Ramos (cell line): ENCODE results near the gene METRN.

ENCODE experiments used
- in situ Hi-C: fragments of 300-500 bp; cut with MboI; formaldehyde crosslinking; loops from one replicate; pipeline ENCODE4 v1.14.3; 2022; ENCODE audit warnings: low sequenced_read_pairs; ENCODE audit not compliant: unreplicated experiment

The METRN gene

GRCh38 chr16:677316-678190, 37.4 kb upstream of the METRN start:
- in situ Hi-C loops, result no loop called here

GRCh38 chr16:678209-678857, 36.6 kb upstream of the METRN start:
- in situ Hi-C loops, result no loop called here

DNA sequence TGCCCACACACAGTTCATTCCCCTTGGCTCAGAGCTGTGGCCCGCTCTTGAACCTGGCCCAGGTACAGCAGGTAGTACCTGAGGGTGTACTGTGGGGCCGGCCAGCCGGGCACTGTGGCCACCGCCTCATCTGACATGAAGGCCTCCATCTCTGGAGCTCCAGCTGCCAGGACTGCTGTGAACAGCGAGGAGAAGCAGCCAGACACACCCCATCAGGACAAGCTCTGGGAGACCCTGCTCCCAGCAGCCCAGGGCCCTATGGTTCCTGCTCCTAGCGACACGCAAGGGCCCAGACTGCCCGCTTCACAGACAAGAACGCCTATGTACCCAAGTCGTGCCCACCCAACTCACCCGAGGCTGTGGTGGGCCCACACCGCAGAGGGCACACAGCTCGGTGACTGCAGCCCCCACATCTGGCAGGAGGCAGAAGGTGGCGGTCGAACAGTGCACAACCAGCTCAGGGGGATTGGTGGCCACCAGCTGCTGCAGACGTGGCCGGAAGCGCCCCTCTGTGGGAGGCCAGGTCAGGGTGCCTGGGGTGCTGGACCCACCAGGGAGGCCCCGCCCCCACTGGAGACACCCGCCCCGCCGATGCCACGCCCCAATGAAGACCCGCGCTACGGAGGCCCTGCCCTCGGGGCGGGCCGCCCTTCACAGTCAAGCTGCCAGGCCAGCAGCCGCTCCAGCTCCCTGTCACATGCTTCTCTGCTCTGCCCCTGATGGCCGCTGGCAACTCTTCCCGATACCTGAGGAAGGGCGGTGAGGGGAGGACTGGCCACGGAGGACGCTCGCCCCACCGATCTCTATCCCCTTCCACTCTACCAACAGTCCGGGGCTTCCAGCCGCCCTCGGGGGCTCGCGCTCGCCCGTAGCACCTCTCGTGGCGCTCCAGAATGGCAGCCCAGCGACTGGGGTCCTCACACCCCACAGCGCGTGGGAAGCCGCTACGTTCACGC, 35.8 kb upstream of the METRN start:
- in situ Hi-C loops, result no loop called here

- in situ Hi-C loops, result no loop called here
Observed at GRCh38 chr16:679814-680624, 34.9 kb upstream of the METRN start, which contains the start of gene STUB1. Gene STUB1, plus strand, starts transcription at chr16:680410. Its CDS starts 116 bp downstream, at chr16:680526.

DNA sequence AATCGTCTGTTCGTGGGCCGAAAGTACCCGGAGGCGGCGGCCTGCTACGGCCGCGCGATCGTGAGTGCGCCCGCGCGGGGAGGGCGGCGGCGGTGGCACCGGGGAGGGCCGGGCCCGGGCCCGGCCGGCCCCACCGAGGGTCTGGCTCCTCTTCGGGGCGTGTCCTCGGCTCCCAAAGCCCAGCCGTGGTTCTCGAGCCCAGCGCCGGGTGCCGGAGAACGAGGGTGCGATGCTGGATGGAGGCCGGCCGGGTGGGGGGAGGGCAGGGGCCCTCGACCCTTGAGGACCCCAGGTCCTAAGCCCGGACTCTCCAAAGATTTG, 34.3 kb upstream of the METRN start:
- in situ Hi-C loops, result no loop called here

DNA sequence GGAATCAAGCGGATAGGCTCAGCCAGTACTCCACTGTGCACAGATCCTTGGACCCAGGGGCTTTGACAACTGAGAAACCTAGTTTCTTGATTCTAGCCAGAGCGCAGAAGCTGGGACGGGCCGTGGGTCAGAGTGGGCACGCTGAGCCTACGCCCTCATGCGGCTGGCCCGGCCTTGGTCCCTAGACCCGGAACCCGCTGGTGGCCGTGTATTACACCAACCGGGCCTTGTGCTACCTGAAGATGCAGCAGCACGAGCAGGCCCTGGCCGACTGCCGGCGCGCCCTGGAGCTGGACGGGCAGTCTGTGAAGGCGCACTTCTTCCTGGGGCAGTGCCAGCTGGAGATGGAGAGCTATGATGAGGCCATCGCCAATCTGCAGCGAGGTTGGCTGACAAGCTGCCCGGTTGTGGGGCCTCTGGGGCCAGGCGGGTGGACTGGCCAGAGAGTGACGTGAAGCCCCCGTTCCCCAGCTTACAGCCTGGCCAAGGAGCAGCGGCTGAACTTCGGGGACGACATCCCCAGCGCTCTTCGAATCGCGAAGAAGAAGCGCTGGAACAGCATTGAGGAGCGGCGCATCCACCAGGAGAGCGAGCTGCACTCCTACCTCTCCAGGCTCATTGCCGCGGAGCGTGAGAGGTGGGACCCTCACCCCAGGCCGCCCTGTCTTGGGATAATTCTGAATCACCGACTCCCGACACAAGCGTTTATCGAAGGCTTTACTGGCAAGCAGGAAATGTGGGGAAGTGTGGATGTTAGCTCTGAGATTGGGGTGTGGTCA, 33.8 kb upstream of the METRN start:
- in situ Hi-C loops, result no loop called here

- in situ Hi-C loops, result no loop called here
Observed at GRCh38 chr16:681746-682427, 33.0 kb upstream of the METRN start.

- in situ Hi-C loops, result no loop called here
Observed at GRCh38 chr16:682493-683395, 32.2 kb upstream of the METRN start.

DNA sequence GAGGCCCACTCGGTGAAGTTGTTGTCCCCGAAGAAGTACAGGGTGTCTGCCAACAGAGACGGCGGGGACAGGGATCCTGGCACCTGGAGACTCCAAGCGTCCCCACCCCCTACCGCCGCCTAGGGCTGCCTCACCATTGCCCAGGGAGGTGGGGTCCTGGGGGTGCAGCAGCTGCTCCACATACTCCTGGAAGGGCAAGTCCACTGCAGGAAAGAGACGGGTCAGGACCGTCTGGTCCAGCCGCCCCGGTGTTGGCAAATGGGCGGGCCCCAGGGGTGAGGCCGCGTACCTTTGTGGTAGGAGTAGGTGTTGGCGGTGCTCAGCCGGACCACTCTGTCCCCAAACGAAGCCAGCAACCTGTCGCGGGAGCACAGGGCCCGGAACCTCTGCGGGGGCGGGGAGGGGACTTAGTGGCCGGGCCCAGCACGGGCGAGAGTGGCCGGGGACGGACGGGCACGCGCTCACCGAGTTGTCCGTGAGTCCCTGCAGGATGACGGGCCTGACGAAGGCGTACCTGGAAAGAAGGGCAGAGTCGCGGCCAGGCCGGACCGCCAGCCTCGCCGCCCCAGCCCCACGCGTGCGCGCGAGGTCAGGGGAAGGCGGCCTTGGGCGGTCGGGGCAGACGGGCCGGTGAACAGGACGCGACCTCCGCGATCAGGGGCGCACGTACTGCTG, 31.4 kb upstream of the METRN start:
- in situ Hi-C loops, result no loop called here

DNA sequence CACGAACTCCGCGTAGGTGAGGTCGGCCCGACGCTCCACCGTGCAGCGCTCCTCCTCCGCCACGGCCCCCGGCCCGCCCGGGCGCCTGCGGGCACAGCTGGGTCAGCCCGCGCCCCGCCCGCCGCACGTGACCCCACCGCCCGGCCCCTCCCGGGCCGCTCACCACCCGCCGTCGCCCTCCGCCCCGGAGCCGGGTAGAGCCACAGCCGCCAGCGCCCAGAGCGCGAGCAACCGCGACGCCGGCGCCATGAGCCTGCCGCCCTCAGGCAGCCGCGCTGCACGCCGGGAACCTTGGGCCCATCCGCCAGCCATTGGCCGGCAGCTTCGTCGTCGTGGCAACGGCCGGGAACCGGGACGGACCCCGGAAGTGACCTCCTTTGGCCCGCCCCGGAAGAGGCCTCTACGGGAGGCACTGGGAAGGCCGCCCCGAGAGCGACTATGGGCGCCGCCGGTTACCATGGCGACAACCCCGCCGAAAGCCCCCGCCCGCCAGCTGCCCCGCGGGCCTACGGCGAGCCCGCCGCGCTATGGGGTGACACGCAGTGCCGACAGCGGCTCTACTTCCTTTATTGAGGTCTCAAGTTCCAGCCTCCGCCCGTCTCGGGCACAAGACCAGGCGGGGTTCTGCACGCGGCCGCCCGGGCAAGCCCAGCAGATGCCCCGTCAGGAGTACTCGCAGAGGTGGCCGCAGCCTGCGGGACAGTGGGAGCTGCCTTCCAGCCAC, 30.7 kb upstream of the METRN start, which contains the start of gene JMJD8:
TSS of gene JMJD8 (minus strand) at position 264 of the 724 bp plus-strand sequence. CDS start at position 249, 15 bp downstream.
- in situ Hi-C loops, result no loop called here

DNA sequence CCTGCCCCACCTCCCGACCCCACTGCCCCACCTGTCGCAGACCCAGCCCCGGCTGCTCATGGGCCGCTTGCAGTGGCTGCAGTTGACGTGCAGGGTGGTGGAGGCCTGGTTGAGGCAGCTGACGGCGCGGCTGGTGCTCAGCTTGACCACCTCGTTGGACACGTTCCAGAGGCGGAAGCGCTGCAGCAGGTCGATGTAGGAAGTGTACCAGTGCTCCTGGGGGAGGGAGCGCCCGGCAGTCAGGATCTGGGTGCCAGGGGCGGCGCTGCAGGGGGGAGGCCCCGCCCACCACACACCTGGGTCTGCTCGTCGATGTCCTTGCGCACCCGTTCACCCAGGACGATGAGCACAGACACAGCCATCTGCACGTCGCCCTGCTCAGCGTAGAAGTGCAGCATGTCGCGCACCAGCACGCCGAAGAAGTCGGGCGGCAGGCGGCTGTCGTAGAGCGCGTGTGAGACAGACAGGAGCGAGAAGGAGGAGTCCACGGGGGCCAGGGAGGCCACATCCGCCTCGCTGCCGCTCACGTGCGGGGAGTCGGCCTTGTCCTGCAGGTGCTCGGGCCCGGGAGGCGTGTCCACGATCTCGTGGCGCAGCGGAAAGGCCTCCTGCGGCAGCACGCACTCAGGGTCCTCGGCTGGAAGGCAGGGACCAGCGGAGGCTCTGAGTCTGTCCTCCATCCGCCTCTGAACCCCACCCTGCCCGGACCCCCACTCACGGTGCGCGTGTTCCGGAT, 29.8 kb upstream of the METRN start:
- in situ Hi-C loops, result no loop called here

DNA sequence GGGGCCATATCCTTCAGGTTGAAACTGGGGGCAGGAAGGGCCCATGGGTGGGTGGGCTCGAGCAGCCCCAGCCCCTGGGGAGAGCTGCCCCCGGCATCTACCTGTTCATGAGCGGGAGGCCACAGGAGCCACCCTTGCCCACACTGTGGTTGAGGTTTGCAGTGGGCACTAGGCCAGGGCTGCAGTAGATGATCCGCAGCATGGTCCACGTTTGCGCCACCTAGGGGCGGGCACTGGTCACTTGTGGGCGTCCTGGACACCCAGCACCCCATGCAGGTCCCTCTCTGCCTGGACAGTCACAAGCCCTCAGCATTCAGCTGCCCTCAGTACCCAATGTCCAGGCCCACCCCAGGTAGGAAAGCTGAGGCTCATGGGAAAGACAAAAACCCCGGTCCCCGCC, 29.0 kb upstream of the METRN start:
- in situ Hi-C loops, result no loop called here

DNA sequence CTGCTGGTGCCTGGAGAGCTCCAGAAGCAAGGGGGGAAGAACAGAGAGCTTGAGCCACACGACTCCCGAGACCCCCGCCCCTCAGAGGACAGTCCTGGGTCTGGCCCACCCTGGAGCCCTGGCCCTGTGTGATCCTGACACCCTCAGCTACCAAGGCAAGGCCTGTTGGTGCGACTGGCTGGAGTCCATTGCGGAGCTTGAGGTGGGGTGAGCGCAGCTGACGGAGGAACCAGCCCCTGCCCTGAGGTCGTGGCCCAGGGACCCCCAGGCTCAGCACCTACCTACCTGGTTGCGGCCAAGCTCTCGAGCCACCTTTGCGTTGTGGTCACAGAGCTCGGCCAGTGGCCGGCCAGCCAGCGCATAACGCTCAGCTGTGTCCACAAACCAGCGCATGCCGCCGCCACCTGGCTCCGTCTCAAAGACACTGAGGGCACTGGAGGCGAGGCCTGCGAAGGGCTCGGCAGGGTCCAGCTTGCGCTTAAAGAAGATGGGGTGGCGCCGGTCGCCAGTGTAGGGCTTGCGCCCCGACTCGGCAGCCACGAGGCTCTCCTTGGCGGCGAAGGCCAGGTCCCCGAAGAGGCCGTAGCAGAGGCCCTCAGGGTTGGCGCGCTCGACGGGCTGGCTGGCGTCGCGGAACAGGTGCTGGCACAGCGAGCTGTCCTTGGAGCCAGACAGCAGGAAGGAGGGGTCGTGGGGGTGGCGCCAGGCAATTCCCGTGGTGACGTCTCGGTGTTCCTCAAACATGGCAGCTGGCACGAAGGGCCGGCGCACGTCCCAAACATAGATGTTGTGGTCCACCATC, 28.3 kb upstream of the METRN start:
- in situ Hi-C loops, result no loop called here

- in situ Hi-C loops, result no loop called here
Observed at GRCh38 chr16:687499-687898, 27.4 kb upstream of the METRN start.
